GM12878 (cell line): ENCODE data around the gene RSRC1. TPM values are rescaled to one million over a fixed set of nuclear protein-coding genes. Genes with fewer than 3 reads are reported as not detected.

Experiments
- ATAC-seq: fragments of 200-7000 bp; cut with Tn5 transposase; 3 replicates; pipeline ENCODE4 v1.9.1; 2020; ENCODE audit warnings: mild to moderate bottlenecking, moderate library complexity
- BruUV-seq: library from RNA; stranded (reverse); fragments of 400-500 nt; replicated peaks from 2 replicates; lab custom pipeline; 2021; lab: Mats Ljungman, UMichigan
- CTCF ChIA-PET: fragments of 300-600 bp; sonication (Branson Sonifier 250); formaldehyde crosslinking; extraction: SDS; loops from one replicate; lab custom pipeline; 2021; ENCODE audit warnings: inconsistent platforms; lab: Yijun Ruan, JAX
- POLR2A ChIA-PET: fragments of 350-600 bp; formaldehyde crosslinking; extraction: SDS; loops from one replicate; lab custom pipeline; 2021; ENCODE audit warnings: inconsistent platforms; lab: Charles Lee
- RAD21 ChIA-PET: fragments of 300-600 bp; sonication (Branson Sonifier 250); formaldehyde crosslinking; loops from one replicate; lab custom pipeline; 2023; ENCODE audit warnings: antibody characterized with exemption; ENCODE audit not compliant: unreplicated experiment; lab: Charles Lee
- SMC1A ChIA-PET: fragments of 300-600 bp; sonication (Branson Sonifier 250); formaldehyde crosslinking; loops from one replicate; lab custom pipeline; 2023; ENCODE audit not compliant: unreplicated experiment, uncharacterized antibody; lab: Charles Lee
- DNase-seq: peaks from one replicate; pipeline ENCODE4 v3.0.0-alpha.2; 2011; ENCODE audit warnings: low read depth, low spot score
- FAIRE-seq: peaks from 3 replicates; lab custom pipeline; 2011; peaks lifted over from hg19 to GRCh38; lab: Jason Lieb, UNC
- H2AFZ ChIP-seq: 2 replicates; pipeline ENCODE4 v1.6.0; 2011; ENCODE audit warnings: low read depth, low read length, control low read depth; ENCODE audit not compliant: control insufficient read depth
- H3K27ac ChIP-seq: 2 replicates; pipeline ENCODE4 v1.5.1; 2011; ENCODE audit warnings: control low read depth; ENCODE audit not compliant: control insufficient read depth, insufficient read depth
- H3K27me3 ChIP-seq, 2 experiments: replicated peaks in 1 of 2; 2 replicates each; pipeline versions ENCODE4 v1.6.0 to v1.6.1; 2011; ENCODE audit warnings: low read length in 1 of 2; ENCODE audit not compliant: control insufficient read depth in 2 of 2, insufficient read depth in 2 of 2
- H3K36me3 ChIP-seq, 2 experiments: 2 replicates each; pipeline ENCODE4 v1.5.1; 2011; ENCODE audit warnings: low read length in 1 of 2; ENCODE audit not compliant: control insufficient read depth in 2 of 2, insufficient read depth in 2 of 2
- H3K4me1 ChIP-seq: 2 replicates; pipeline ENCODE4 v1.6.1; 2011; ENCODE audit warnings: mild to moderate bottlenecking, low read length, moderate library complexity, mixed read lengths; ENCODE audit not compliant: control insufficient read depth, insufficient read depth
- H3K4me2 ChIP-seq: 2 replicates; pipeline ENCODE4 v1.6.0; 2011; ENCODE audit warnings: control low read depth; ENCODE audit not compliant: control insufficient read depth, insufficient read depth
- H3K4me3 ChIP-seq: fragments of 200-600 bp; sonication (generic); 2 replicates; pipeline ENCODE4 v1.5.1; 2016
- H3K79me2 ChIP-seq: 2 replicates; pipeline ENCODE4 v1.6.0; 2011; ENCODE audit warnings: low read length; ENCODE audit not compliant: control insufficient read depth, insufficient read depth
- H3K9ac ChIP-seq: 2 replicates; pipeline ENCODE4 v1.8.0; 2011; ENCODE audit warnings: low read length, control low read depth, mixed read lengths; ENCODE audit not compliant: control insufficient read depth, insufficient read depth
- H3K9me3 ChIP-seq: replicated peaks from 3 replicates; pipeline ENCODE4 v1.5.1; 2011; ENCODE audit warnings: mild to moderate bottlenecking, low read length; ENCODE audit not compliant: control insufficient read depth, insufficient read depth
- H4K20me1 ChIP-seq: 2 replicates; pipeline ENCODE4 v1.6.0; 2011; ENCODE audit not compliant: control insufficient read depth, insufficient read depth
- ATF7 ChIP-seq: fragments of 450-650 bp; IDR thresholded peaks from 2 replicates; pipeline ENCODE4 v1.6.1; 2016; ENCODE audit warnings: low read depth, mild to moderate bottlenecking
- HDAC2 ChIP-seq: fragments of 200-600 bp; sonication (generic); IDR thresholded peaks from 2 replicates; pipeline ENCODE4 v1.6.1; 2017
- MYC ChIP-seq: IDR thresholded peaks from 2 replicates; pipeline ENCODE4 v1.6.1; 2011; ENCODE audit warnings: mild to moderate bottlenecking, low read length, moderate library complexity, inconsistent platforms; ENCODE audit not compliant: insufficient read depth, insufficient replicate concordance, insufficient read length, severe bottlenecking
- NFYA ChIP-seq: IDR thresholded peaks from 2 replicates; pipeline ENCODE4 v1.6.1; 2011; ENCODE audit warnings: low read depth, mild to moderate bottlenecking, low read length, improper control_type of control experiment, borderline replicate concordance
- PML ChIP-seq: IDR thresholded peaks from 2 replicates; pipeline ENCODE4 v1.6.1; 2012; ENCODE audit warnings: low read length, inconsistent platforms
- POLR2A ChIP-seq: IDR thresholded peaks from 2 replicates; pipeline ENCODE4 v1.6.1; 2011; ENCODE audit warnings: low read depth, mild to moderate bottlenecking, low read length
- POLR2AphosphoS5 ChIP-seq: IDR thresholded peaks from 2 replicates; pipeline ENCODE4 v1.6.1; 2011; ENCODE audit warnings: mild to moderate bottlenecking, low read length, inconsistent platforms
- SRF ChIP-seq, 2 experiments: IDR thresholded peaks; 2 replicates each; pipeline ENCODE4 v1.6.1; 2011; ENCODE audit warnings: low read depth in 2 of 2, low read length in 2 of 2, mild to moderate bottlenecking in 1 of 2, moderate library complexity in 1 of 2
- WGBS: methylation state at CpG from one replicate; pipeline ENCODE4 v1.1.6; 2016; ENCODE audit warnings: low lambda C conversion rate; ENCODE audit not compliant: insufficient replicate concordance, insufficient coverage; ENCODE audit errors: missing lambda C conversion rate; 5-methylcytosine and 5-hydroxymethylcytosine counted together
- in situ Hi-C: fragments of 300-500 bp; cut with MboI; formaldehyde crosslinking; loops from 9 replicates; pipeline ENCODE4 v1.14.3; 2018; ENCODE audit warnings: mixed read lengths
- intact Hi-C: fragments of 100-400 bp; cut with micrococcal nuclease; formaldehyde crosslinking; loops from one replicate; pipeline ENCODE4 v1.14.2; 2022; ENCODE audit not compliant: unreplicated experiment
- polyA plus RNA-seq, 11 experiments: library from polyadenylated mRNA; depleted of rRNA in 4 of 11; unstranded in 6 of 11; stranded (reverse) in 5 of 11; fragments of >200 nt; fragmentation: Nextera tagmentation in 4 of 11; fragmentation: Illumina TruSeq in 1 of 11; extraction: Ambion mirVana in 4 of 11; extraction: Trizol in 1 of 11; gene quantifications; 1 replicate in 1 of 11; 2 replicates in 10 of 11; pipeline versions ENCODE4 v1.2.1 to v1.2.3, GENCODE V29; 2011 to 2016; ENCODE audit warnings: inconsistent platforms in 2 of 11, missing spikeins in 2 of 11, low read depth in 1 of 11
- total RNA-seq, 4 experiments: library from RNA; depleted of rRNA in 3 of 4; stranded (reverse); fragments of >200 nt in 3 of 4; fragmentation: Illumina TruSeq in 1 of 4; extraction: Trizol in 1 of 4; gene quantifications; 2 replicates each; pipeline versions ENCODE4 v1.2.1 to v1.2.3, GENCODE V29; 2013 to 2021
- TF ChIP-seq, protein P1 (sequence below): IDR thresholded peaks from 2 replicates; pipeline ENCODE4 v1.6.1; 2012; ENCODE audit warnings: low read depth, low read length, improper control_type of control experiment
- TF ChIP-seq, protein P2 (sequence below): fragments of 150-350 bp; IDR thresholded peaks from 2 replicates; pipeline ENCODE4 v1.6.1; 2016; ENCODE audit warnings: low read depth, low read length
- TF ChIP-seq, protein P3 (sequence below): IDR thresholded peaks from 2 replicates; pipeline ENCODE4 v1.6.1; 2012; ENCODE audit warnings: low read length, inconsistent platforms

RSRC1 gene
- total and polyA plus RNA-seq, 10 of the 15 experiments (the other 5 are each of a cell fraction or from before 2014, with no cell fraction given) = 16.4 to 85.9 (median 42.0) TPM

DNA sequence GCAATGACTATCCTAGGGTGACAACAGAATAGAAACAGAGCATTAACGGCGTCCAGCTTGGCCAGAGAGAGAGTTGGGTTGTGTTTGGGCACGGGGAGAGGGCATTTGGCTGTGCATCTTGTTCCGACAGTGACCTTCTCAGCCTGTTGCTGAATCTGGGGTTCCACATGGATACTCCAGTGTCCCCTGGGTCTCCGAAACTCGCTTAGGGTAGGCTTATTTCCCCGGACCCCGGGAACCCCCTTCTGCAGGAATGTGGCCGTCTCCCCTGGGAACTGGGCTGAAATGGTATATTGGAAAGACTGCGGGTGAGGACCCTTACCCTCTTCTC is 11.6 kb upstream of the RSRC1 start:
- Histone ChIP-seq H3K27ac (no peak overlapping the region), H4K20me1 (no peaks in the 10 kb centered on the region), H3K9me3 (no peaks in the 10 kb centered on the region; the same call in 2 of the 3 replicates), H3K27me3 (peaks cover 4 to 26% of the 10 kb centered on the region in 2 experiments), H3K36me3 (no peaks in the 10 kb centered on the region), H3K4me3 (peak overlapping the region; percentile 85; the same call in 1 of the 2 replicates), H2AFZ (peak overlapping the region; percentile 98; the same call in 1 of the 2 replicates), H3K79me2 (no peaks in the 10 kb centered on the region), H3K4me1 (peaks cover 8% of the 10 kb centered on the region; the same call in 1 of the 2 replicates), H3K4me2 (peak overlapping the region; percentile 100), H3K9ac (no peak overlapping the region)
- ChIA-PET SMC1A (interaction anchor here (4.1 kb wide), 1 partner anchor 10 kb away, joined by 20 read pairs; the partner anchor contains the start of genes RSRC1 and SHOX2), RAD21 (interaction anchor here (0.6 to 3.8 kb wide), 3 partner anchors 9 to 11 kb away, joined by 3 to 19 read pairs (median 11); partner anchors contain the start of gene RSRC1), POLR2A (interaction anchor here (1.1 kb wide), 1 partner anchor 9 kb away, joined by 4 read pairs; no protein-coding TSS in a partner anchor), CTCF (interaction anchor here (1.3 kb wide), 1 partner anchor 9 kb away, joined by 4 read pairs; no protein-coding TSS in a partner anchor)
- TF ChIP-seq, protein P1, sequence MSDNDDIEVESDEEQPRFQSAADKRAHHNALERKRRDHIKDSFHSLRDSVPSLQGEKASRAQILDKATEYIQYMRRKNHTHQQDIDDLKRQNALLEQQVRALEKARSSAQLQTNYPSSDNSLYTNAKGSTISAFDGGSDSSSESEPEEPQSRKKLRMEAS = no peak
- TF ChIP-seq MYC (no peak), ATF7 (no peak), SRF (IDR thresholded peaks at IDR 0.05; ENCODE audit: low read depth in 2 of 2, low read length in 2 of 2) (no peak), POLR2AphosphoS5 (no peak), NFYA (no peak), PML (no peak), HDAC2 (no peak), POLR2A (no peak)
- TF ChIP-seq, protein P2, sequence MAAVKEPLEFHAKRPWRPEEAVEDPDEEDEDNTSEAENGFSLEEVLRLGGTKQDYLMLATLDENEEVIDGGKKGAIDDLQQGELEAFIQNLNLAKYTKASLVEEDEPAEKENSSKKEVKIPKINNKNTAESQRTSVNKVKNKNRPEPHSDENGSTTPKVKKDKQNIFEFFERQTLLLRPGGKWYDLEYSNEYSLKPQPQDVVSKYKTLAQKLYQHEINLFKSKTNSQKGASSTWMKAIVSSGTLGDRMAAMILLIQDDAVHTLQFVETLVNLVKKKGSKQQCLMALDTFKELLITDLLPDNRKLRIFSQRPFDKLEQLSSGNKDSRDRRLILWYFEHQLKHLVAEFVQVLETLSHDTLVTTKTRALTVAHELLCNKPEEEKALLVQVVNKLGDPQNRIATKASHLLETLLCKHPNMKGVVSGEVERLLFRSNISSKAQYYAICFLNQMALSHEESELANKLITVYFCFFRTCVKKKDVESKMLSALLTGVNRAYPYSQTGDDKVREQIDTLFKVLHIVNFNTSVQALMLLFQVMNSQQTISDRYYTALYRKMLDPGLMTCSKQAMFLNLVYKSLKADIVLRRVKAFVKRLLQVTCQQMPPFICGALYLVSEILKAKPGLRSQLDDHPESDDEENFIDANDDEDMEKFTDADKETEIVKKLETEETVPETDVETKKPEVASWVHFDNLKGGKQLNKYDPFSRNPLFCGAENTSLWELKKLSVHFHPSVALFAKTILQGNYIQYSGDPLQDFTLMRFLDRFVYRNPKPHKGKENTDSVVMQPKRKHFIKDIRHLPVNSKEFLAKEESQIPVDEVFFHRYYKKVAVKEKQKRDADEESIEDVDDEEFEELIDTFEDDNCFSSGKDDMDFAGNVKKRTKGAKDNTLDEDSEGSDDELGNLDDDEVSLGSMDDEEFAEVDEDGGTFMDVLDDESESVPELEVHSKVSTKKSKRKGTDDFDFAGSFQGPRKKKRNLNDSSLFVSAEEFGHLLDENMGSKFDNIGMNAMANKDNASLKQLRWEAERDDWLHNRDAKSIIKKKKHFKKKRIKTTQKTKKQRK = no peak
- TF ChIP-seq, protein P3, sequence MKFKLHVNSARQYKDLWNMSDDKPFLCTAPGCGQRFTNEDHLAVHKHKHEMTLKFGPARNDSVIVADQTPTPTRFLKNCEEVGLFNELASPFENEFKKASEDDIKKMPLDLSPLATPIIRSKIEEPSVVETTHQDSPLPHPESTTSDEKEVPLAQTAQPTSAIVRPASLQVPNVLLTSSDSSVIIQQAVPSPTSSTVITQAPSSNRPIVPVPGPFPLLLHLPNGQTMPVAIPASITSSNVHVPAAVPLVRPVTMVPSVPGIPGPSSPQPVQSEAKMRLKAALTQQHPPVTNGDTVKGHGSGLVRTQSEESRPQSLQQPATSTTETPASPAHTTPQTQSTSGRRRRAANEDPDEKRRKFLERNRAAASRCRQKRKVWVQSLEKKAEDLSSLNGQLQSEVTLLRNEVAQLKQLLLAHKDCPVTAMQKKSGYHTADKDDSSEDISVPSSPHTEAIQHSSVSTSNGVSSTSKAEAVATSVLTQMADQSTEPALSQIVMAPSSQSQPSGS = no peak
- BruUV-seq = no TSS peak
- in situ Hi-C loops (no loop called here), intact Hi-C loops (loop anchor here (5.0 kb wide), 1 partner anchor 214 kb away; no protein-coding TSS in a partner anchor)
- WGBS = 5% methylated on average over 10 of the region's 10 CpGs
- ATAC-seq (no peak), DNase-seq (no peak), FAIRE-seq (no peak)
